HFFc6 (cell line): ENCODE data around the gene IFI27L2. TPM values are rescaled to one million over a fixed set of nuclear protein-coding genes. Genes with fewer than 3 reads are reported as not detected.

ENCODE experiments used
- DNase-seq: peaks from one replicate; pipeline ENCODE4 v3.0.0-alpha.2; 2018
- H3K27ac Mint-ChIP-seq: 2 replicates; pipeline ENCODE4 v1.8.0; 2020; ENCODE audit warnings: mild to moderate bottlenecking, mixed read lengths
- H3K27me3 Mint-ChIP-seq: 2 replicates; pipeline ENCODE4 v1.8.0; 2021; ENCODE audit warnings: mild to moderate bottlenecking, moderate library complexity, mixed read lengths; ENCODE audit not compliant: insufficient read depth
- H3K36me3 Mint-ChIP-seq: 2 replicates; pipeline ENCODE4 v1.8.0; 2021; ENCODE audit warnings: low read depth, mixed read lengths
- H3K4me1 Mint-ChIP-seq: 2 replicates; pipeline ENCODE4 v1.8.0; 2020; ENCODE audit warnings: low read depth, mixed read lengths
- H3K4me3 Mint-ChIP-seq: 2 replicates; pipeline ENCODE4 v1.8.0; 2020; ENCODE audit warnings: mild to moderate bottlenecking, moderate library complexity, mixed read lengths
- H3K9me3 Mint-ChIP-seq: 2 replicates; pipeline ENCODE4 v1.8.0; 2020; ENCODE audit warnings: mild to moderate bottlenecking, mixed read lengths
- total RNA-seq, 6 experiments: library from RNA; stranded (reverse); fragmentation: NEBNext Ultra II Directional; extraction: Animal tissue kit (Norgen Biotek cat#: 25700); gene quantifications; 2 replicates in 1 of 6; 3 replicates in 5 of 6; pipeline ENCODE4 v1.2.3, GENCODE V29; 2021
- TF ChIP-seq, protein P1 (sequence below): fragments of 200-600 bp; sonication (generic); IDR thresholded peaks from 2 replicates; pipeline ENCODE4 v1.5.0; 2021; ENCODE audit warnings: antibody characterized with exemption, mild to moderate bottlenecking

The IFI27L2 gene
- total RNA-seq, 6 experiments from 2014 or later: 150 to 180 (median 171) TPM

DNA sequence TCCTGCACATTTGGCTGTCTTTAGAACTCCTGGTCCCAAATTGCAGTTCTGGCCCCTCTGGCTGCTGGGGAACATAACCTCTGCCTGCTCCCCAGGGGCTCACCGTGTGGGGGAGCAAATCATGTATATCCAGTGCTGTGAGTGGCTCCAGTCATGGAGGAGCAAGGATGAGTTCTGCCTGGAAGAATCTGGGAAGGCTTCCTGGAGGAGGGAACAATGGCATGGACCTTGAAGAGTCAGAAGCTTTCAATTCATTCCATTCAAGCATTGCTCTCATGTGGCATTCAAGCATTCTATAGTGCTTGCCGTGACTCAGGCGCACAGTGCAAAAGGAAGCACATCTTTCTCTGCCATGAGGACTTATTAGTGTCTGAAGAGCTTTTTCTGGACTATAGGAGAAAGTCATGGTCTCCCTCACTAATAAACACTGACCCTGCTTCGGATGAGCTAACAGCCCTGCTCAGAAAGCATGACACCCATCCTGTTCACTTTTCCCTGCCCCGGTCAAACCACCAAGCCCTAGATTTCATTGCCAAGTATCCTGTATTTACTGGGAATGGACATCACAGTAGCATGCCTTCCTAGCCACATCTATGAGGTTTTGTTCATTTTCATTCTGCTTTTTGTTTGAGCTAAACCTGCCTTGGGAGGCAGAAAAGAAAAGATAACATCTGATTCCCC, 15.4 kb downstream of the IFI27L2 start:
- Mint-ChIP-seq H3K4me3 (no peak overlapping the region), H3K36me3 (no peaks in the 10 kb centered on the region), H3K4me1 (peaks cover 17% of the 10 kb centered on the region), H3K9me3 (no peaks in the 10 kb centered on the region), H3K27ac (no peak overlapping the region), H3K27me3 (peaks cover 19% of the 10 kb centered on the region)
- DNase-seq: no peak
- TF ChIP-seq, protein P1, sequence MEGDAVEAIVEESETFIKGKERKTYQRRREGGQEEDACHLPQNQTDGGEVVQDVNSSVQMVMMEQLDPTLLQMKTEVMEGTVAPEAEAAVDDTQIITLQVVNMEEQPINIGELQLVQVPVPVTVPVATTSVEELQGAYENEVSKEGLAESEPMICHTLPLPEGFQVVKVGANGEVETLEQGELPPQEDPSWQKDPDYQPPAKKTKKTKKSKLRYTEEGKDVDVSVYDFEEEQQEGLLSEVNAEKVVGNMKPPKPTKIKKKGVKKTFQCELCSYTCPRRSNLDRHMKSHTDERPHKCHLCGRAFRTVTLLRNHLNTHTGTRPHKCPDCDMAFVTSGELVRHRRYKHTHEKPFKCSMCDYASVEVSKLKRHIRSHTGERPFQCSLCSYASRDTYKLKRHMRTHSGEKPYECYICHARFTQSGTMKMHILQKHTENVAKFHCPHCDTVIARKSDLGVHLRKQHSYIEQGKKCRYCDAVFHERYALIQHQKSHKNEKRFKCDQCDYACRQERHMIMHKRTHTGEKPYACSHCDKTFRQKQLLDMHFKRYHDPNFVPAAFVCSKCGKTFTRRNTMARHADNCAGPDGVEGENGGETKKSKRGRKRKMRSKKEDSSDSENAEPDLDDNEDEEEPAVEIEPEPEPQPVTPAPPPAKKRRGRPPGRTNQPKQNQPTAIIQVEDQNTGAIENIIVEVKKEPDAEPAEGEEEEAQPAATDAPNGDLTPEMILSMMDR: no peak

DNA sequence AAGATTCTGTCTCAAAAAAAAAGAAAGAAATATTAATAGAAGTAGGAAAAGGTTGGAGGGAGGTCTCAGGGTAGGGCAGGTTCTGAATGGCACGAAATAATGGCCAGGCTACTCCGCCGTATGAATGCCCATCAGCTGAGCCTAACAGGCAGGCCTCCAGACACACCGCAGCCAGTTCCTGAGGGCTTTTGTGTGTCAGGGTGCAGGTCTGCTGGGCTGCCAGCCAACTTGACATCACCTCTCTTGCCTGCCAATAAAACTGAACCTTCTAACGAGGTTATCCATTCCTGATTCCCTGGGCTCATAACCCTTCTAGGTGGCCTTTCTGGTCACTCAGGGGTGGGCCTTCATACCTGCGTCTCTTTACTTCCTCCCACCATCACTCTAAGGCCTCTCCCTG, 15.9 kb downstream of the IFI27L2 start:
- H3K4me3 Mint-ChIP-seq: no peak overlapping the region
- H3K36me3 Mint-ChIP-seq: no peaks in the 10 kb centered on the region
- H3K4me1 Mint-ChIP-seq: peaks cover 17% of the 10 kb centered on the region
- peaks cover 19% of the 10 kb centered on the region for H3K27me3 Mint-ChIP-seq
- no peaks in the 10 kb centered on the region for H3K9me3 Mint-ChIP-seq
- TF ChIP-seq, protein P1: no peak
- no peak overlapping the region for H3K27ac Mint-ChIP-seq
- no peak for DNase-seq

DNA sequence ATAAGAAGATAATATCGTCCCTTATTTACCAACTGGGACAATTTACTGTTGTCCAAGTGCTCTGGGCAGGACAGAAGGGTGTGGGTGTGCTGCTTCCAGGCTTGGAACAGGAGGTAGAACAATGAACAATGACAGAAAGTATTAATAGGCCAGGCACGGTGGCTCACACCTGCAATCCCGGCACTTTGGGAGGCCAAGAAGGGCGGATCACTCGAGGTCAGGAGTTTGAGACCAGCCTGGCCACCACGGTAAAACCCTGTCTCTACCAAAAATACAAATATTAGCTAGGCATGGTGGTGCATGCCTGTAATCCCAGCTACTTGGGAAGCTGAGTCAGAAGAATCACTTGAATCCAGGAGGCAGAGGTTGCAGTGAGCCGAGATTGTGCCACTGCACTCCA, 16.3 kb downstream of the IFI27L2 start:
- H3K9me3 Mint-ChIP-seq: no peaks in the 10 kb centered on the region
- H3K36me3 Mint-ChIP-seq: no peaks in the 10 kb centered on the region
- no peak overlapping the region for H3K27ac Mint-ChIP-seq
- no peak for DNase-seq
- H3K27me3 Mint-ChIP-seq: peaks cover 17% of the 10 kb centered on the region
- TF ChIP-seq, protein P1: no peak
- no peak overlapping the region for H3K4me3 Mint-ChIP-seq
- H3K4me1 Mint-ChIP-seq: peaks cover 17% of the 10 kb centered on the region

DNA sequence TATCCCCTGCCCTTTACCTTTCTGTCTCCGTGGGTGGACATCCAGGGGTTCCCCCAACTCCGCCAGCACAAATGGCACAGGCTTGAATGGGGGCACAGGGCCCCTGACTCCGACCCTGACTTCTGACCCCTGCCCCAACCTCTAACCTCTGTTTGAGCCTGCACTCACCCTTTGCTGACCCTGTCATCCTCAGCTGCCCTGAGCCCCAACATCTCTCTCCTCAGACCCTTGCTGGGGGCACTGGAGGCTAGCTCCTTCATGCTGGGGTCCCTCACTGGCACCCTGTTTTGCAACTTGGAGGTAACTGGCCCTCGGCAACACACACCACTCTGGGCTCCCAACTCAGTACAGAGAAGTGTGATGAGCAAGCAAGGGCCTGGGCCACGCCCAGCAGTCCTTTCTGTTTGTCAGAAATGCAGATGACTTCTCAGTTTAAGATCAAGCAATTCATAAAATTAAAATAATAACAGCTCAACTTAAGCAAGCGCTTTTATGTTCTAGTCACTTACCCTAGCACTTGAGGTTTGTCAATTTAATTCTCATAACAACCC, 16.8 kb downstream of the IFI27L2 start:
- Mint-ChIP-seq H3K36me3 (no peaks in the 10 kb centered on the region), H3K4me1 (peaks cover 17% of the 10 kb centered on the region), H3K4me3 (no peak overlapping the region), H3K27ac (no peak overlapping the region), H3K27me3 (peaks cover 17% of the 10 kb centered on the region), H3K9me3 (no peaks in the 10 kb centered on the region)
- DNase-seq: no peak
- TF ChIP-seq, protein P1: no peak

DNA sequence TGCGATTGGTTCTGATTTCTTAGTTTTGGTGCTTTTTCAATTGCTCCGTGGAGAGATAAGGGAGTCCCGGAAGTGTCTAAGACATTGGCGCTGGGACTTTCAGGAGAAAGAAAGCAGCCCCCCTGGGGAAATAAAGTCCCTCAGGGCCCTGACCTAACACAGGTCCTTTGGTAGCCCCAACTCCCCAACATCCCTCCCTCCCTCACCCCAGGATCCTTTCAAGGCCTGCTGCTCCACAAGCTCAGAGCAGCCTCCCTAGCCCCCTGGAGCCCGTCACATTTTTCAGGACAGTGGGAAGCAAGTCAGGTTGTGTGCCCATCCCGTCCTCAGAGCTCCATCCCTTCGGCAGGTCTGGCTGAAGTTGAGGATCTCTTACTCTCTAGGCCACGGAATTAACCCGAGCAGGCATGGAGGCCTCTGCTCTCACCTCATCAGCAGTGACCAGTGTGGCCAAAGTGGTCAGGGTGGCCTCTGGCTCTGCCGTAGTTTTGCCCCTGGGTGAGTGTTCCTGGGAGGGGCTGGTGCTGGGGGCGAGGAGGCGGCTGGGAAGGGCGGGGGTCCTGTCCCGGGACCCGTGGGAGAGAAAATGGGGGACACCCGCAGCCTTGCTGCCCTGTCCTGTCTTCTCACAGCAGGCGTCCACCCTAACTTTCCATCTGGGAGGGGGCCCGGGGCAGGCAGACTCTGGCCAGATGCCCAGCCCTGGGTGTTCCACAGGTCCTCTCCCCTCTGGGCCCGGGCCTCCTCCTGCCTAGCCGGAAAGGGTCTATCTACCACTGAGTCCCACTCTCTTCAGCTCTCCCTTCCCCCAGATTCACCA, 17.9 kb downstream of the IFI27L2 start:
- no peak overlapping the region for H3K27ac Mint-ChIP-seq
- H3K4me3 Mint-ChIP-seq: no peak overlapping the region
- H3K9me3 Mint-ChIP-seq: no peaks in the 10 kb centered on the region
- DNase-seq: no peak
- no peaks in the 10 kb centered on the region for H3K36me3 Mint-ChIP-seq
- TF ChIP-seq, protein P1: no peak
- peaks cover 17% of the 10 kb centered on the region for H3K4me1 Mint-ChIP-seq
- H3K27me3 Mint-ChIP-seq: peaks cover 17% of the 10 kb centered on the region
